ENCODE results near the gene SEH1L. TPM values are rescaled to one million over a fixed set of nuclear protein-coding genes. Genes with fewer than 3 reads are reported as not detected.
"Not testable (repeated sequence)": the region's sequence is repeated elsewhere in the genome, so short reads cannot be mapped to it uniquely, and the experiment has no call there.

SEH1L gene
- total RNA-seq, 1 donor from 2014 or later, result 40.1 TPM

DNA sequence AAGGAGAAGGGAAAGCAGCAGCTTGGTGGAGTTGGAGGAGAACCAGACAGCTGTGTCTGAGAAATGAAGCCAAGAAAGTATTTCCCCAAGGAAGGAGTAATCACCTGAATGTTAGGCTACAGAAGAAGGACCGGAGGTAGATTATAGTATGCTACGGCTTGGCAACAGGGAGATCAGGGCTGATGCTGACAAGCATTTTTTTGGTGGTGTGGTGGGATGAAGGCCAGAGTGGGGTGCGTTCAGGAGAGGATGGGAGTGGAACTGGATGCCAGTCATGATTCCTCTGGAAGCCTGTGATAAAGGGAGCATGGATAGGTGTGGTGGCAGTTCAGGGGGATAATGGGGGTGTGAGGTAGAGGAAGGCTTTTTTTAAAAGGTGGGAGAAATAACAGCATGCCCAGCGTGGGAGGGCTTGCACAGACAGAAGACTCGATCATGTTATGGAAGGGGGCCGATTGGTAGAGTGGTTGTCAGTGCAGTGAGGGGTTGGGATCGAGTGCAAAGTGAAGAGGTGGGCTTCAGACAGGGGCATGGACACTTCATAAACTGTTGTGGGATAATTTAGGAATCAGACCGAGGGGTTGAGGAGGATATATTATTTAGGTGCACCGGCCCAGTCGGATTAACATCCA is 49.0 kb downstream of the SEH1L start:
- DNase-seq, result no peak

DNA sequence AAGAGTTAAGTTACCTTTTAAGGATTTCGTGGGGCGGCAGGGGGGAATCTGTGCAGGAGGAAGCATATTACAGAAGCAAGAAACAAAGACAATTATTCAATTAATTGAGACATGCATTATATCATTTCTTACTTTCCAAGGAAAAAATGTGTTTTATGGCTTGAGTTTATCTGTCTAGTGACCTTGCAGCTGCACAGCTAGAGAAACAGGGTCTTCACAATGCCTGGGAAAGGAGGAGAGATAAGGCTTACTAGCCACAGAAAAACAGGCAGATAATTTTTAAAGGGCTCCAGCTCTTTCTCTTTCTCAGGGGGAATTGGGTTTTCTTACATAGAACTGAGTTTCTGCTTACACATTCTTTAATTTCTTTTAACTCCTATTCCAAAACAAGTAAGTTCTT is 49.5 kb downstream of the SEH1L start:
- not testable (repeated sequence) for DNase-seq

DNA sequence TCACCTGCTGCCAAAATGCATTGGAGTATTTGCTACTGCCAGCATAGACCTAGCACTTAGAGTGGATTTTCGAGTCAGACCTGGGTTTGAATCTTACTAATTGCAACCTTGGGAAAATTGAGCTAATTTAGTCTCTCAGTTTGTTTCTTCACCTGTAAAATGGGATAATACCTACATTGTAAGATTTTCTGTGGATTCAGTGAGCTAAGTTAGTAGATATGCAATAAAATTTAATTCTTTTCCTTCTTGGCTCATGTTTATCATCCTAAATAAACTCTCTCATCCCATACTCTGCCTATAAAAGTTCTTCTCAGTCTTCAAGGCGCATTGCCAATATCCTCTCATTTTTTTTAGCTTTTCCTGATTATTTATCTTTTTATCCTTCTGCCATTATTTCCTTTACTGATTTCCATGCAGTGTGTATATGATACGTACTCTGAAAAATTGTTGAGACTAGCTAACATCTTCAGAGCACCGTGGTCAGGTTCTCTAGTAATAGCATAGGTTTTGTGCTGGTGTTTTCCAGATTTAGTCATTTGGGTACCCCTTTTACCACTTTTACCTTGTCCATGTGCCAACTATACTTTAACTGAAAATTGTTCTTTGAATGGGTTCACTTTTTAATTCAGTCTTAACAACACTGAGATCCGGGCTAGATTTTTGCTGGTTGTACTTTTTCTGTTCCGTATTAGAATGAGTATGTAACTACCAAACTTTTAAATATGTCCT is 50.7 kb downstream of the SEH1L start:
- DNase-seq, result no peak

DNA sequence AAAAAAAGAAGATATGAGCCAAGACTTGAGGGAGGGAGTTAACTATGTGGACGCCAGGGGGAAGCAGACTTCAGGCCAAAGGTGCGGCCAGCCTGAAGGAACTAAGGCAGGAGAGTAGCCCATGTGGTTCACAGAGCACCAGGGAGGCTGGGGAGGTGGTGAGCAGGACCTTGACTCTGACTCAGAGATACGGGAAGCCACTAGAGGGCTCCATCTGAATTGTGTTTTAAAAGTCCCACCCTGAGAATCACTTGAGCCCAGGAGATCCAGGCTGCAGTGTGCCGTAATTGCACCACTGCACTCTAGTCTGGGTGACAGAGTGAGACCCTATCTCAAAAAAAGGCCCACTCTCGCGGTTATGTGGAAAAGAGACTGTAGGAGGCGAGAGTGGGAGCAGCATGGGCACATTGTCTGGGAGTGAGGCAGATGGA is 55.7 kb downstream of the SEH1L start:
- no peak for DNase-seq

DNA sequence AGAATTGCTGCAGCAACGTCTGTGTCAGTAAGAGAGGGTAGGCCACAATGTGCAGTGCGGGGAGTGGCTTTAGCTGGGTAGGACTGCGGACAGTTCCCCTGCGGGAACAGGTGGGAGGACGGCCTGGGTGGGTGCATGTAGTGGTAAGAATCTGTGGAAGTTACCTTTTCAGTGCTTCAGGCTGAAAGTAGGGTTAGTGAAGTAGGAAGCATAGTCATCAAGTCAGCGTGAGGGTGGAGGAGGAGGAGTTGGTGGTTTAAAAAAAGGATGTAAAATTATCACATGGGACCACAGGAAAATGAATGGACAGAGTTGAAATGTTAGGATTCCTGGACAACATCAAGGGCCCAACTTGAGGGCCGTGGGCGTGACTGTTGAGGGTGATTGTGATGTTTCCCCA is 56.6 kb downstream of the SEH1L start:
- DNase-seq, result no peak

DNA sequence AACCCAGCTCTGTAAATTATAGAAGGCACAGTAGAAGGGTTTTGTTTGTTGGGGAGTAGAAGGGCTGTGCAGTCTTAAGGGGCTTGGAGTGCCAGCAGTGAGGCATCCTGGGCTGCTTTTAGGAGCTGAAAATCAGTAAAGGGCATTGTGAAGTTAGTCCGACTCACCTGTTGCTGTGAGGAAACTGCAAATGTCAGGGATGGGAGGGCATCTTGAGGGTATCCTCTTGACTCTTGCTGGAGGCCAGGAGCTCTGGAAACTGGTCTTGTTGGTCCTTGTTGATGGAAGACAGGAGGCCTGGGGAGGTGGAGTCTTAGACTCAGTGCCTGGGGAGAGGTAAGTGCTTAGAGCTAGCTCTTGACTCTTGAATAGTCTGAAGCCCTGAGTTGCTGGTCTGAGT is 57.5 kb downstream of the SEH1L start:
- DNase-seq, result no peak

DNA sequence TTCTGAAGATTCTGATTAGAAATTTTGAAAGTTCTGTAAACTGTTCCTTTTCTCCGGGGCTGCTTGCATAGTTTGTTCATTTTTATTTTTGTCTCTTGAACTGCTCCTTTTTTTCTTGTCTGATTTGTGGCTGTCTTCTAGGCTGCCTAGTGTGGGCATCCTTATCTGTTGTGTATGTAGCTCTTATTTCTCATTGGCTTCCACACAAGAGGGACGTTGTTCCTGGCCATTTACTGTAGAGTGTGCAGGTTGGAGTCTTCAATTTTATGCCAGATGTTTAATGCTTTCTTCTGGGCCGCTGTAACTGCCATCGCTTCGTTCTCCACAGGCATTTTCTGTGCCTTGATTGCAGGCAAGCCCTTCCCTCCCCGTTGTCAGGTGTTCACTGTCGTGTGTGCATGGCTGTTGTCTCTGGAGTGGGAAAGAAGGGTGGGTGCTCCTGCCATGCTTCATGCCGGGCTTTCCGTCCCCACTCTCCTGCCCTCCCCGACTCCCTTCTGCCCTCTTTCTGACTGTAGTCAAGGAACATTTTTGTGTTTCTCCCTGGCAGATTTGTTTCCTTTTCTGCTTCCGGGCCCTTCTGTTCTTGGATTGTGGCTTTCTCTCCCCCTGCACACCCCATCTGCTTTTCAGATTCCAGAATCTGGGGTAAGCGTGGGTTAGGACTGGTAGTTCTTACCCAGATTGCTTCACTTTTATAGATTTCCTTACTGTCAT is 58.9 kb downstream of the SEH1L start:
- no peak for DNase-seq

DNA sequence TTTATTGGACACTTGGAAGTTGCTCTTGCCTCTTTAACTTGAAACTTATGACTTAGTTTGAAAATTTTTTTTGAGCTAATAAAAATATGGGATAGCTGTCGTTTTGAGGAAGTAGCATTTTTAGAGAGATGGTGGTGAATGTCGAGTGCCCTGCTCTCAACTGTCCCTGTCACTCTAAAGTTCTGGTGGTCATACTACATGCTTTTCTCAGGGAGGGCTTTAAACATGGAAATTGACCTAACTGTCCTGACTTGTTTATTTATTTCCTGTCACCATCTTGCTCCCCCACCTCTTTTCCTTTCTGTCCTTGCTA is 59.4 kb downstream of the SEH1L start:
- no peak for DNase-seq

DNA sequence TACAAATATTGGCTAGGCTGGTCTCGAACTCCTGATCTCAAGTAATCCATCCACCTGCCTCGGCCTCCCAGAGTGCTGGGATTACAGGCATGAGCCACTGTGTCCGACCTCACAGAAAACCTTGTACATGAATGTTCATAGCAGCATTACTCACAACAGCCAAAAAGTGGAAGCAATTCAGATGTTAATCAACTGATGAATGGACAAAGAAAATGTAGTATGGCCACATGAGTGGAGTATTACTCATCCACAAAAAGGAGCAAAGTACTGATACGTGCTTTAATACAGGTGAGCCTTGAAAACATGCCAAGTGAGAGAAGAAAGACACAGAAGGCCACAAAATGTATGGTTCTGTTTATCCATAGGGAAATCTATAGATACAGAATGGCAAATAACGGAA is 63.9 kb downstream of the SEH1L start:
- DNase-seq, result no peak

DNA sequence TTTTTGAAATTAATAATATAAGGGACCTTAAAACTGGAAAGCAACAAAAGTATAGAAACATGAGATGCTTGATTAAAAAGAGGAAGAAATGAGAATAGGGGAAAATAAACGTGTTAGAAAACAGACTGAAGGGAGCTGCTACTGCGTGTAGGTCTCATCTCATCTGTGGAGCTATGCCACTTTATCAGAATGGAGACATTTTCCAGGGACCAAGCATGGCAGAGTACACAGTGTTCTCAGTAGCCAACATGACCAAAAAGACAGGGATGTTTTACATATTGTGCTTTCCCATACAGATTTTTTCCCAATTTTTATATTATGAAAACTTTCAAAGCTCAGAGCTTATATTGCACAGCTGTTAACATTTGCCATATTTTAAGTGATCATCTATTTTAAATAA is 66.4 kb downstream of the SEH1L start:
- DNase-seq, result no peak

DNA sequence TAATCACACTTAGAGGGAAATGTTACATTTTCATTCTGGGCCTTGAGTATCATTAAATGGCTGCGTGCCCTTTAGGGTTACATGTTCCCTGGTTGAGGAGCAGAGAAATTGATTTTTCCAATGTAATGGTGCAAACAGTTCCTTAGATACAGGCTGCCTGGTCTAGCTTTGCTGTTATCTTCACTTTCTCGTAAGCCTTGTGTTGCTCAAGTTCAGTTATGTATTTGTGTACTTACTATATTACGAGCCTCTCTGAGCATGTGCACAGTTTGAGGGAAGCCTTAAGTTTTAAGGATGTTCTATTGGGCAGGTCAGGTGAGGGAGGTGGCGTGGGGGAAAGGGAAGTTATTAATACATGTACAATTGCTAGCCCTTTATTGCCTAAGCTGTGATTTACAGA is 67.0 kb downstream of the SEH1L start:
- DNase-seq, result no peak

DNA sequence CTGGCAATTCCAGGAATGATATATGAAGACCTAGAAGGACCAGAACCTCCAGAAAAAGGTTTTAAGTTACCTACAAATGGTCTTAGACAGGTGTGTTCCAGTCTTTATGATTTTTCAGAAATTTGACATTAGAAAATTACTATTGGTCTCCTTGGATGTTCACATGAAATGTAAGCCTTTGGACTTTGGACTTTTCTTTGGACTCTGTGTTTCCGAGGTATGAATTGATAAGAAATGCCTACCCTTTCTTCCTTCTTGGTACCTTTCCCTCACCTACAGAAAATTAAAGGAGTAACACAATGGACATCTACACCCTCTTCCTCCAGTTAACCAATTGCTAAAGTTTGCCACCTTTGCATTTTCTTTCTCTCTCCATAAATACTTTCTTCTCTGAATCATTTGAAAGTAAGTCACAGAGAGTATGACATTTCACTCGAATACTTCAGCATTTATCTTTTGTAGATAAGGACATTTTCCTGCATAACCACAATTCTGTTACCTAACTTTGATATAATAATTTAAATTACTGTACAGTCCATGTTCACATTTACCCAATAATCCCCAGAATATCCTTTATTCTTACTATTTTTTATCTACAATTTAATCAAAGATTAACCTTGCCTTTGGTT is 69.5 kb downstream of the SEH1L start:
- DNase-seq, result no peak

DNA sequence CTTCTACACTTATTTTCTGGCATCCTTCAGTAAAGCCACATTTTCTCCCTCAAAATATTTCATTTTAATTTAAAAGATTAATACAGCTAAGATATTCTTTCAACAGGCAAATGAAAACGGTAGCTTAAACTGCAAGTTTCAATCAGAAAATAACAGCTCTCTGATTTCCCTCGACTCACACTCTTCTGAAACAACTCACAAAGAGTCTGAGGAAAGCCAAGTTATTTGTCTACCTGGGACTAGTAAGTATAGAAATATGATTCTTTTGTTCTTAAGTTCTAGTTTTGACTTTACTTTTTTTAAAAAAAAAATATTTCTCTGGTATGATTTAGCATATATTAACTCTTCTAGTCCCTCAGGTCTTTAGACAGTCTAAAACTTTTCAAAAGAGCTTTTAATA is 70.6 kb downstream of the SEH1L start:
- no peak for DNase-seq

DNA sequence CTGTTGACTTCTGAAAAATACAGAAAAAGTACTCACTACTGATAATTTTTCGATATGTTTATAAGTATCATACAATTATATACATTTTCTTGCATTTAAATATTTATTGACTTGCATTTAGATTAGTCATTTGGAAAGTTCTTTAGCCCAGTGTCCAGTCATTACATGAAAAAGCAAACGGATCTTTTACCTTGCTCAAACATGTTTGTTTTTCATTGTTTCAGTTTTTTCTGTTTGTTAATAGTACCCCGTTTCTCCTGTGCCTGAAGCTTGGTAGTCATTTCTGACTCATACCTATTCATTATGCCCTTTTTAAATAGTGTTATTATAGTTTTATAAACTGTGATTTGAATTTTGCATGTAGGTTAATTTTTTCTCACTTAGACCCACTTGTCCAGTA is 71.5 kb downstream of the SEH1L start:
- no peak for DNase-seq

DNA sequence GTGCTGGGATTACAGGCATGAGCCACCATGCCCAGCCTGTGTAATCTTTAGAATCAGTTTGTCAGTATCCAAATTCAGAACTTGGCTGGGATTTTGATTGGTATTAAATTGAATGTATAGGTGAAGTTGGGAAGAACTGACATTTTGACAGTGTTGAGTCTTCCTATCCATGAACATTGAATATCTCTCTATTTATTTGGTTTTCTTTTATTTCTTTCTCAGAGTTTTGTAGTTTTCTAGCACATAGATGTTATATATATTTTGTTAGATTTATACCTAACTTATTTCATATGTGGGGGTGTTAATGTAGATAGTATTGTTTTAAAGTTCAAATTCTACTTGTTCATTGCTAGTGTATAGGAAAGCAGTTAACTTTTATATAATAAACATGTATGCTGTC is 74.8 kb downstream of the SEH1L start:
- DNase-seq, result no peak

DNA sequence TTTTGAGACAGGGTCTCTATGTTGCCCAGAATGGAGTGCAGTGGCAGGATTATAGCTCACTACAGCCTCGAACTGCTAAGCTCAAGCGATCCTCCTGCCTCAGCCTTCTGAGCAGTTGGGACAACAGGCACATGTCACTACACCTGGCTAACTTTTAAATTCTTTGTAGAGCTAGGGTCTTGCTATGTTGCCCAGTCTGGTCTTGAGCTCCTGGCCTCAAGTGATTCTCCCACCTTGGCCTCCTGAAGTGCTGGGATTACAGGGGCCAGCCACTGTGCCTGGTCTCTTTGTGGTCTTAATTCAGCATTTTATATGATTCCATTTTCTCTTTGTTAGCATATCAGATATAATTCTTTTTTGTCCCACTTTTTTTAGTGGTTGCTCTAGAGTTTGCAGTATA is 77.4 kb downstream of the SEH1L start:
- no peak for DNase-seq

DNA sequence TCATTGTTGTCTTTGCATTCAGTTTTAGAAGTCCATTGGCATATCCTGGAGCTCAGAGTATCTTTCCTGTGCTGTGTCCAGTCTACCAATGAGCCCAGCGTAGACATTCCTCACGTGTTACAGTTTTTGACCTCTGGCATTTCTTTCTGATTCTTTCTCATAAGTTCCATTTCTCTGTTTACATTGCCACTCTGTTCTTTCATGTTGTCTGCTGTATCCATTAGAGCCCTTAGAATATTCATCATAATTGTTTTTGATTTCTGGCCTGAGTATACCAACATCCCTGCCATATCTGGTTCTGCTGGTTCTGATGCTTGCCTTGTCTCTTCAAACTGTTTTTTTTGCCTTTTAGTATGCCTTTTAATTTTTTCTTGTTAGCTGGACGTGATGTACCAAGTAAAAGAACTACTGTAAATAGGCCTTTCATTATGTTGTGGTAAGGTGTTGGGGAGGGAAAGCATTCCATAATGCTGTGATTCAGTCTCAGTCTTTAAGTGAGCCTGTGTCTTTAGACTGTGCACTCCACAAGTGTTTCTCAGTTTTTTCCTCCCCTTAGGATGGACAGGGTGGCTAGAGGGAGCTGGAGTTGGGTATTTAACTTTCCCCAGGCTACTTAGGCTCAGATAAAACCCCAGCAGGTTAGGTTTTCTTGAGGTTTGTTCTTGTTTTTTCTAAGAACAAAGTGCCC is 78.9 kb downstream of the SEH1L start:
- DNase-seq, result no peak

DNA sequence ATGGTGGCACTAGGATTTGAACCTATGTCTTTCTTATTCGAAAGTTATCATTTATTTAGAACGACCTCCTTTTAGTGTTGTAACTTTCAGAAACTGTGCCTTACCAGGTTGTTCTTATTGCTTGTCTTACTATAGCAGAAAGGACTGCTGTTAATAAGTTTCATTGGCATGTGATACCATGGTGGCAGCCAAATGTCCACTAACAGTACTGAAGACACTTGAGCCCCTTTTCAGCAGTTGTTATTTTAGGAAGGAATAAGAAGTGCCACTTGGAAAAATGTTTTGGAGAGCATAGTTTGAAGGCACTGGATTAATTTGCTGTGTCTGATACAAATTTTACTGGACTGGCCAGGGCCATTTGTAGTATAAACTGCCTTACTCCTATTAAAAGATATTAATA is 81.1 kb downstream of the SEH1L start:
- DNase-seq, result no peak

DNA sequence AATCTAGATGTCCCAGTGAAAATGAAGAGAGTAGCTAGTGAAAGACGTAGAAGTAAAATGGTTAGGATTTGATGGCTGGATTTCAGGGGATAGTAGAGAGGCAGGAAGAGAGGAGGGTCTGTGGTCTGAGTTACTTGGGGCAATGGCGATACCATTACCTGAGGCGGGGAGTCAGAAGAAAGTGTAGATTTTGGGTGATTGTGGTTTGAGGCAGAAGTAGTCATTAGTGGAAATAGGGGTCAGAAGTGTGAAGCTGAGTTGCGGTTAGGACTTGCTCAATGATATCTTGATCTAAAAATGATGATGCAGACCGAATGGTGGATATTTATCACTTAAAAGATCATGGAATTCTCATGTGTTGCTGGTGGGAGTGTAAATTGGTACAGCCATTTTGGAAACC is 84.4 kb downstream of the SEH1L start:
- DNase-seq, result no peak

DNA sequence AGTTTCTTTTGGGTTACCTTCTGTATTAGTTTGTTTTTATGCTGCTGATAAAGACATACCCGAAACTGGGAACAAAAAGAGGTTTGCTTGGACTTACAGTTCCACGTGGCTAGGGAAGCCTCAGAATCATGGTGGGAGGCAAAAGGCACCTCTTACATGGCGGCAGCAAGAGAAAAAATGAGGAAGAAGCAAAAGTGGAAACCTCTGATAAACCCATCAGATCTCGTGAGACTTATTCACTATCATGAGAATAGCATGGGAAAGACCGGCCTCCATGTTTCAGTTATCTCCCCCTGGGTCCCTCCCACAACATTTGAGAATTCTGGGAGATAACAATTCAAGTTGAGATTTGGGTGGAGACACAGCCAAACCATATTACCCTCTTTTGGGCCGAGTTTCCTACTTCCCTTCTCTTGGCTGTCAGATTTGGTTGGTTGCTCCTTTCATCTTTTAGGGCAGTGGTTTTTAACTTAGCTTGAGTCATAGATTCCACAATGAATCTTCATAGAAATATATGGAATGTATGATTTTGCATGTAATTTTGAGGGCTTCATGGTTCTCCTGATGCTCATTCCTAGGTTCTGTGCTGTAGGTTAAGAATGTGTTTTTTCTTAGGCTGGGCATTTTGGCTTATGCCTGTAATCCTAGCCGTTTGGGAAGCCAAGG is 87.6 kb downstream of the SEH1L start:
- DNase-seq, result no peak

DNA sequence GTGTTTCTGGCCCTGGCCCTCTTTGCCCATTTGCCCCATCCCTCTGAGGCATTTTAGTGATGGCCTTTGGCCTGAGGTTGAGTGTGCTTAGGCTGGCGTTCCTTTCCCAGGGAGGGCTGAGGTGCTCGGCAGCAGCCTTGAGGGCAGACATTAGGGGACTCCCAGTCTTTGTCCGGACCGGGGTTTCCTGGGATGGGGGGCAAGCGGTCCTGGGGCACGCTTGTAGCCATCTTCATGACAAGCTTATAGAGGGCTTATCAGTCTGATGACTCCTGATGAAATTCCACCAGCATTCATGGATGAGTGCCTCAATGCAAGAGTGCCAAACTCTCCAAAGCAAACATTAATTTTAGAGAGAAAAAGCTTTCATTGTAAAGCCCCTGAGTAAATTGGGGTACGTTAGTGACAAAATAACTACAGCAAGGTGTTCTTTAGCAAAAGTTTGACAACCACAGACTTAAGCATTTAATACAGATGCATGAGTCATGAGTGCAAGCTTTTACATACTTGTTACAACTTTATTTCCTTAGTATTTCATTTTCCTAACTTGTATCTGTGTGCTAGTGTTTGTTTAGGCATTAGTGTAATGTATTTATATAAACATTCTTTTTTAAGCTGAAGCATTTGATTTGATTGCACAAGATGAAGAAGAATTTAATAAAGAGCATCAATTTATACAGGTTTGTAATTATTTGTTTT is 89.0 kb downstream of the SEH1L start:
- no peak for DNase-seq

All from occipital lobe (tissue), 2 donors.